ENCODE data around the gene FAM20B.

Gene FAM20B

DNA sequence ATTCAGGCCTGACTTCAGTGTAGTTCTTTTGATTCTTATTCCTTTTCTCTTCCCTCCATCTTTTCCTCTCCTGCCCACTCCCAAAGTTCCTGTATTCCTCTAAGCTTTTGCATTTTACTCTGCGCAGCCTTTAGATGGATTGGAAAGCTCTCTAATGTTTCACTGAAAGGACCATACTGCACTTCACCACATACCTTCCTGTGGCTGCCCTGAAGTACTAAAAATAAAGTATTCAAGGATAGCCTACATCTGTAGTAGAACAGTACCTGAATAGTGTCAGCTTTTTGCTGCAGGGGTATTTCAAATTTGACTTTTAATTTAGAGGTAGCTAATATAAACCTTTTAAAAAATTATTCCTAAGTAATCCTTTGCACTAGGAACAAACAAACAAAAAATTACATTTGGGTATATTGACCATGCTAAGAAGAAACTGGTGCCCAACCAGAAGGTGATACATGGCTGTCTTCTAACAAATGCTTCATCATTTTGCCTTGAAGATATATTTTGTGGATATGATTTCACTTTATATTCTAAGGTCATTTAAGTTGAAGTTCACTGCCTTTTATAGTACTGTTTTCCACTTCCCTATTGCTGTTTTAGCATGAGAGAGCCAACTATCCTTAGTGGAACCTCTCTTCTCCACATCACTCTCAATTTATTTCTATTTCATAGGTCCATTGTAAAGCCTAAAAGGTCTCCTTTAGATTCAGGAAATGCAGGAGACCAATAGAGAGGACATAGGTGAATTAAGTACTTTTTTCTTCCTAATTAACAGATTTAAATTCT is 22.8 kb downstream of the FAM20B start:
- DNase-seq: peak in 1 of 2 experiments; percentile 13

GRCh38 chr1:179052776-179053175 is 27.1 kb downstream of the FAM20B start:
- peak; percentile 4 to 20 for DNase-seq

- DNase-seq: no peak
Observed at GRCh38 chr1:179053486-179053885, 27.8 kb downstream of the FAM20B start.

GRCh38 chr1:179055937-179056336 is 30.2 kb downstream of the FAM20B start:
- no peak for DNase-seq

GRCh38 chr1:179058487-179059483 is 33.1 kb downstream of the FAM20B start:
- DNase-seq: no peak

DNA sequence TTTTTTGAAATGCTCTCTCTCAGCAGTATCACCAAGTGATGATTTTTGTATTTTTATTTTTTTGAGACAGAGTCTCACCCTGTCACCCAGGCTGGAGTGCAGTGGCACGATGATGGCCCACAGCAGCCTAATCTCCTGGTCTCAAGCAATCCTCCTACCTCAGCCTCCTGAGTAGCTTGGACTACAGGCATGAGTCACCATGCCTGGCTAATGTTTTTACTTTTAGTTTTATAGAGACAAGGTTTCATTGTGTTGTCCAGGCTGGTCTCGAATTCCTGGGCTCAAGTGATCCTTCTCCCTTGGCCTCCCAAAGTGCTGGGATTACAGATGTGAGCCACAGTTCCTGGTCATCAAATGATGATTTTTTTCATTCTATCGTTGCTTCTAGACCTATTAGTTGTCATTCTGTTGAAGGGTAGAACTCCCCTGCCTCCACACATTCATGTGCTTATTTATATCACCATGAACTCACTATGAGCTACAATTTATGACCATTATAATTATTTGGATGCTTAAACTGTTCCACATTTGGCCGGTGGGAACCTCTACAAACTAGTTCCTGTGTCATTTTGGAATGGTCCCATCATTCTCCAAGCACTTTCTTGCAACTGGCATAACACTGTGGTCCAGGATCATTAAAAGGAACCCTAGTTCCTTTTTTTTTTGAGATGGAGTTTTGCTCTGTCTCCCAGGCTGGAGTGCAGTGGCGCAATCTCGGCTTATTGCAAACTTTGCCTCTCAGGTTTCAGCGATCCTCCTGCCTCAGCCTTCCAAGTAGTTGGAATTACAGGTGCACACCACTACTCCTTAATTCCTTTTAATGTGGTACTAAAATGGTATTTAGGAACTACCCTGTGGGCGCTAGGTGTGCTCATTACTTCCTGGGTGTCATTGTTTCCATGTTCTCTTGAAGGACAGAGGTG is 35.9 kb downstream of the FAM20B start:
- DNase-seq: no peak

DNA sequence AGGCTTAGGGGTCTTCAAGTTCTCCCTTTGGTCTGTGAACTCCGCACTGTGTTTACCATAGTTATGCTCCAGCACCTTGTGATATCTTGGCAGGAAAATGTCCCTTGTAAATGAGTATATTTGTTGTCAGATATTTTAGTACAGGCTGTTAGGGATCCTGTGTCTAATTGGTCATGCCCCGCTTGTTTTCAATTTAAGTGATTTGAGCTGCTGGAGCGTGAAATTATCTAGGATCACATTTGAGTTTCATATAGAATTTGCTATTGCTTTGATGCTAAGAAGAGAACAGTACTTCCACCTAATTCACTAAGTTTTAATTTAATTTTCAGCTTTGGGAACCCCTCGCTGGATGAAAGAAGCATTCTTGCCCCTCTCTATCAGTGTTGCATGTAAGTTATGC is 40.8 kb downstream of the FAM20B start:
- no peak for DNase-seq

DNA sequence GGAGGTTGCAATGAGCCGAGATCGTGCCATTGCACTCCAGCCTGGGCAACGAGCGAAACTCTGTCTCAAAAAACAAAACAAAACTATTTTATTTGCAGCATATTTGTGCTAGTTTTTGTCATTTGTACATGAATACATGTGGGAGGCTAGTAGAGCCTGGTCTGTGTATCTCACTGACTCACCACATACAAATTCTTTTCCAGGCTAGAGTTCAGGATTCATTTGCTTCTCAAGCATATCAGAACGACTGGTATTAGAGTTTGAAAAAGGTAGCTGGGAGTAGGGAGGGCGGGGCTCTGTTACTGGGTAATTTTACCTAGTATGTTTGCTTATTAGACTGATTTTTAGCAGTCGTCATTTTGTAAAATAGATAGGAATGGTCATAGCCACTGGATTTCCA is 51.7 kb downstream of the FAM20B start:
- DNase-seq: no peak

GRCh38 chr1:179079113-179079761 is 53.5 kb downstream of the FAM20B start:
- peak; percentile 93 for DNase-seq

GRCh38 chr1:179080866-179081686 is 55.4 kb downstream of the FAM20B start:
- DNase-seq: peak in 1 of 2 experiments; percentile 29

DNA sequence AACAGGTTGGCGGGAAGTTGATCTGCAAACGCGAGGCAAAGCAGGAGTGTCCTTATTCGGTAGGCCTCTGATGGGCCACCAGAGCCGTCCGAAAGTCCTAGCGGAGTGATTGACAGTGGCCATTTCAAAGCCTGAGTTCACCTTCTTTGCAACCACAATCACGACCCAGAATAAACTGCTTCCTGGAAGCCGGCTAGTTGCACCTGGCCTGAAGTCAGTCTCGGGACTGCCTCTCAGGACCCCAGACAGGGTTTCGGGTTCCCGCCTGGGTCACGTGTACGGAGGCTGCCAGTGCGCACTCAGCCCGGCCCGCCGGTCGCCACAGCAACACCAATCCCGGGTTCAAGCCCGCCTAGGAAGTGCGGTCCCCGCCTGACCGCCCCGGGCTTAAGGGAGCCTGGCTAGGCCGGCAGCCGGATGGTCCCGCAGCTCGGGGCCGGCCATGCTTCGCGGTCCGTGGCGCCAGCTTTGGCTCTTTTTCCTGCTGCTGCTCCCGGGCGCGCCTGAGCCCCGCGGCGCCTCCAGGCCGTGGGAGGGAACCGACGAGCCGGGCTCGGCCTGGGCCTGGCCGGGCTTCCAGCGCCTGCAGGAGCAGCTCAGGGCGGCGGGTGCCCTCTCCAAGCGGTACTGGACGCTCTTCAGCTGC is 56.1 kb downstream of the FAM20B start, which contains the start of gene TOR3A:
Gene TOR3A (plus strand): TSS at position 384 of the 646 bp plus-strand sequence. CDS start 59 bp downstream, at position 443.
- DNase-seq: peak; percentile 85 to 87

- peak; percentile 40 to 42 for DNase-seq
Observed at GRCh38 chr1:179082333-179082998, 56.8 kb downstream of the FAM20B start.

- peak; percentile 47 to 59 for DNase-seq
Observed at GRCh38 chr1:179082999-179083335, 57.3 kb downstream of the FAM20B start.

- no peak for DNase-seq
Observed at GRCh38 chr1:179083533-179083932, 57.8 kb downstream of the FAM20B start.

DNA sequence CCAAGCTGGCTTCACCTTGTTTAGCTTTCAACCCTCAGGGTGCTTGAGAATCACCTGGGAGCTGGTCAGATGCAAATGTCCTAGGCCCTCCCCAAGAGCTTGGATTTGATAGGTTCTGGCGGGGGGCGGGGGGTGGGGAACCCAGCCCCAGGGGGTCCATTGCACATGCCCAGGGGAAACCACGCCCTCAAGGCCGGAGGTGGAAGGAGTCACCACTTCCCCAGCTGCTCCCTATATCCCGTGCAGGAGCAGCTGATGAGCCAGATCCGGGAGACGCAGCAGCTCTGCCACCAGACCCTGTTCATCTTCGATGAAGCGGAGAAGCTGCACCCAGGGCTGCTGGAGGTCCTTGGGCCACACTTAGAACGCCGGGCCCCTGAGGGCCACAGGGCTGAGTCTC is 62.0 kb downstream of the FAM20B start:
- no peak for DNase-seq

DNA sequence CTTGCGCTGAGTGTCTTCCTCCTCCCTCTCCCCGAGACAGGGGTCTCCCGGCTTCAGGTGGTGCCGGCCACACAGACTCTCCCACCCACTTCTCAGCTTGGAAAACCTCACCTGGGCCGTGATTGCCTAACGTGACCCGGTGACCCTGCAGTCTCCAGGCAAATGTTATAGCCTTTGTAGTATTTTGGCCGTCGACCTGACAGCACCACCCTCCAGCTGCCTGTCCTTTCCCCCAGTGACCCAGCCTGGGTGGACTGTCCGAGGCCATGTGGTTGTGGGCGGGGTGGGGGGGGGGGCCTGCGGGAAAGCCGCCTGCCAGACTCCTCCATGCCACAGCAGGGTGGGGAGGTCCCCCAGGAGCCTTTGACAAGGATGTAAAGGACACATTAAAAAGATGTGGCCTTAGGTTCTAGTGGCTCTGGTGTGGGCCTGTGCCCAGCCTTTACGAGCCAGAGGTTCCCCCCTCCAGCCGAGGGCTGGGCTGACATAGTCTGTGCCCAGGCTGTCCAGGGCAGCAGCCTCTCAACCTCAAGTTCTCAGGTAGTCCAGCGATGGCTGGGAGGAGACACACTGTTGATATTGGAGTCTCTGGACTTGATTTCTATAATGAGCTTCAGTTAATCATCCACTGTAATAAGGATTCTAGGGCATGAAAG is 64.3 kb downstream of the FAM20B start:
- DNase-seq: no peak

DNA sequence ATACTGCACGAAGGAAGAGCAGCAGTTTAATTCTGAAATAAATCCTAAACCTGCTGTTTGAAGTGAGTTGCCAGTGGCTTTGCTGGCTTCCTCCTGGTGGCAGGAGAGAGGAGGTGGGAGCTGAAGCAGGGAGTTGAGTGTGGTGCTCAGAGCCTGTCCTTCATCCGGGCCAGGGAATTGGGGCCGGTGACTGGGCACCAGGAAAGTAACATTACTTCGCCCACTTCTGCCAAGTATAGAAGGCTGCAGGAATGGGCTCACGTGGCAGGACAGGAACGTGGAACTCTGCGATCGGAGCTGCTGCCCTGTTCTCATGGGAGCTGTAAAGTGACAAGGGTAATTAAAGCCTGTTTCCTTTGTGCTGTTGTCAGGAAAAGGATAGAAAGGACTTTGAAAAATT is 64.8 kb downstream of the FAM20B start:
- no peak for DNase-seq

- no peak for DNase-seq
Observed at GRCh38 chr1:179090923-179091322, 65.2 kb downstream of the FAM20B start.

GRCh38 chr1:179091691-179092165 is 66.0 kb downstream of the FAM20B start:
- DNase-seq: no peak
